ENCODE data around the gene UBE2F.

DNA sequence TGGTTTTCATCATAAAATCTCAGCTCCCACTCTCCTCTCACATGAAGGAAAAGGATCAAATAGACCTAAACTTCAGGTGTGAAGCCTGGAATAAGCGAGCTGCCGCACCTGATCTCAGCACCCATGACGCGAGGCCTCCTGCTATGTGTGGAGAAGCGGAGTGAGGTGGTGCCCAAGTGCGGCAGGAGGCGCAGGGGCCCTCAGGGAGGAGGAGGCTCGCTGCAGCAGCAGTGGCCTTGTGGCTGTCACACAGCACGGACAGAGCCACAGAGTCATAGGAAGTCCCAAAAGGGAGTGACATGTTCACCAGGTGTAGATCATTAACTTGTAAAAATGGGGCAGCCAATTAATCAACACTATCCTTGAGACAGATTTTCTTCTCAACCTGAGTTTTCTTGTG lies 103.1 kb downstream of the UBE2F start:
- TF ChIP-seq ZNF140 (CRISPR knock-in tag; IDR thresholded peaks at IDR 0.05) (no peak), TARDBP (IDR thresholded peaks at IDR 0.05) (no peak), ZNF212 (CRISPR knock-in tag; IDR thresholded peaks at IDR 0.05) (no peak), ZNF232 (CRISPR knock-in tag; IDR thresholded peaks at IDR 0.05) (no peak), SETDB1 (IDR thresholded peaks at IDR 0.05; ENCODE audit: low read length) (no peak), POLR2AphosphoS5 (IDR thresholded peaks at IDR 0.05; ENCODE audit: control insufficient read depth, insufficient read depth, low read depth, low read length) (no peak)
- TF ChIP-seq, protein P1, sequence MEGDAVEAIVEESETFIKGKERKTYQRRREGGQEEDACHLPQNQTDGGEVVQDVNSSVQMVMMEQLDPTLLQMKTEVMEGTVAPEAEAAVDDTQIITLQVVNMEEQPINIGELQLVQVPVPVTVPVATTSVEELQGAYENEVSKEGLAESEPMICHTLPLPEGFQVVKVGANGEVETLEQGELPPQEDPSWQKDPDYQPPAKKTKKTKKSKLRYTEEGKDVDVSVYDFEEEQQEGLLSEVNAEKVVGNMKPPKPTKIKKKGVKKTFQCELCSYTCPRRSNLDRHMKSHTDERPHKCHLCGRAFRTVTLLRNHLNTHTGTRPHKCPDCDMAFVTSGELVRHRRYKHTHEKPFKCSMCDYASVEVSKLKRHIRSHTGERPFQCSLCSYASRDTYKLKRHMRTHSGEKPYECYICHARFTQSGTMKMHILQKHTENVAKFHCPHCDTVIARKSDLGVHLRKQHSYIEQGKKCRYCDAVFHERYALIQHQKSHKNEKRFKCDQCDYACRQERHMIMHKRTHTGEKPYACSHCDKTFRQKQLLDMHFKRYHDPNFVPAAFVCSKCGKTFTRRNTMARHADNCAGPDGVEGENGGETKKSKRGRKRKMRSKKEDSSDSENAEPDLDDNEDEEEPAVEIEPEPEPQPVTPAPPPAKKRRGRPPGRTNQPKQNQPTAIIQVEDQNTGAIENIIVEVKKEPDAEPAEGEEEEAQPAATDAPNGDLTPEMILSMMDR (IDR thresholded peaks at IDR 0.05 in 2 of 3, conservative IDR thresholded peaks at IDR 0.05 in 1 of 3; ENCODE audit: insufficient read depth in 2 of 3, low read depth in 1 of 3, low read length in 3 of 3): no peak
- TF ChIP-seq, protein P2, sequence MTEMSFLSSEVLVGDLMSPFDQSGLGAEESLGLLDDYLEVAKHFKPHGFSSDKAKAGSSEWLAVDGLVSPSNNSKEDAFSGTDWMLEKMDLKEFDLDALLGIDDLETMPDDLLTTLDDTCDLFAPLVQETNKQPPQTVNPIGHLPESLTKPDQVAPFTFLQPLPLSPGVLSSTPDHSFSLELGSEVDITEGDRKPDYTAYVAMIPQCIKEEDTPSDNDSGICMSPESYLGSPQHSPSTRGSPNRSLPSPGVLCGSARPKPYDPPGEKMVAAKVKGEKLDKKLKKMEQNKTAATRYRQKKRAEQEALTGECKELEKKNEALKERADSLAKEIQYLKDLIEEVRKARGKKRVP (CRISPR knock-in tag; IDR thresholded peaks at IDR 0.05): no peak
- TF ChIP-seq, protein P3, sequence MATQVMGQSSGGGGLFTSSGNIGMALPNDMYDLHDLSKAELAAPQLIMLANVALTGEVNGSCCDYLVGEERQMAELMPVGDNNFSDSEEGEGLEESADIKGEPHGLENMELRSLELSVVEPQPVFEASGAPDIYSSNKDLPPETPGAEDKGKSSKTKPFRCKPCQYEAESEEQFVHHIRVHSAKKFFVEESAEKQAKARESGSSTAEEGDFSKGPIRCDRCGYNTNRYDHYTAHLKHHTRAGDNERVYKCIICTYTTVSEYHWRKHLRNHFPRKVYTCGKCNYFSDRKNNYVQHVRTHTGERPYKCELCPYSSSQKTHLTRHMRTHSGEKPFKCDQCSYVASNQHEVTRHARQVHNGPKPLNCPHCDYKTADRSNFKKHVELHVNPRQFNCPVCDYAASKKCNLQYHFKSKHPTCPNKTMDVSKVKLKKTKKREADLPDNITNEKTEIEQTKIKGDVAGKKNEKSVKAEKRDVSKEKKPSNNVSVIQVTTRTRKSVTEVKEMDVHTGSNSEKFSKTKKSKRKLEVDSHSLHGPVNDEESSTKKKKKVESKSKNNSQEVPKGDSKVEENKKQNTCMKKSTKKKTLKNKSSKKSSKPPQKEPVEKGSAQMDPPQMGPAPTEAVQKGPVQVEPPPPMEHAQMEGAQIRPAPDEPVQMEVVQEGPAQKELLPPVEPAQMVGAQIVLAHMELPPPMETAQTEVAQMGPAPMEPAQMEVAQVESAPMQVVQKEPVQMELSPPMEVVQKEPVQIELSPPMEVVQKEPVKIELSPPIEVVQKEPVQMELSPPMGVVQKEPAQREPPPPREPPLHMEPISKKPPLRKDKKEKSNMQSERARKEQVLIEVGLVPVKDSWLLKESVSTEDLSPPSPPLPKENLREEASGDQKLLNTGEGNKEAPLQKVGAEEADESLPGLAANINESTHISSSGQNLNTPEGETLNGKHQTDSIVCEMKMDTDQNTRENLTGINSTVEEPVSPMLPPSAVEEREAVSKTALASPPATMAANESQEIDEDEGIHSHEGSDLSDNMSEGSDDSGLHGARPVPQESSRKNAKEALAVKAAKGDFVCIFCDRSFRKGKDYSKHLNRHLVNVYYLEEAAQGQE (IDR thresholded peaks at IDR 0.05; ENCODE audit: borderline replicate concordance): no peak
- TF ChIP-seq, protein P3 (CRISPR knock-in tag; IDR thresholded peaks at IDR 0.05; ENCODE audit: low read depth): no peak

Data from K562 (cell line).